Testis (tissue), 5 donors: ENCODE data around the gene UBE2G1. TPM values are rescaled to one million over a fixed set of nuclear protein-coding genes. Genes with fewer than 3 reads are reported as not detected.
A peak's percentile ranks its signal among the peaks of the same experiment; 100 is the strongest.

ENCODE experiments used
- DNase-seq: peaks from one replicate; pipeline ENCODE4 v3.0.0-alpha.2; 2019
- H3K27ac ChIP-seq, 2 donors: fragments of 200-600 bp; sonication (generic); one replicate each; pipeline ENCODE4 v1.5.1; 2019
- H3K27me3 ChIP-seq: fragments of 200-600 bp; sonication (generic); one replicate; pipeline ENCODE4 v1.5.1; 2019
- H3K36me3 ChIP-seq: fragments of 200-600 bp; sonication (generic); one replicate; pipeline ENCODE4 v1.5.1; 2017; ENCODE audit warnings: low read depth; ENCODE audit errors: missing control alignments
- H3K4me1 ChIP-seq: fragments of 200-600 bp; sonication (generic); one replicate; pipeline ENCODE4 v1.5.1; 2019
- H3K4me3 ChIP-seq, 2 donors: fragments of 200-600 bp; sonication (generic); one replicate each; pipeline ENCODE4 v1.5.1; 2017 to 2019
- H3K9me3 ChIP-seq: fragments of 200-600 bp; sonication (generic); one replicate; pipeline ENCODE4 v1.5.1; 2017
- POLR2A ChIP-seq: fragments of 450-650 bp; IDR thresholded peaks from one replicate; pipeline ENCODE4 v1.6.1; 2017; ENCODE audit warnings: antibody characterized with exemption, mild to moderate bottlenecking, moderate library complexity
- WGBS, 2 donors: methylation state at CpG; one replicate each; pipeline ENCODE4 v1.1.5; 2018; 5-methylcytosine and 5-hydroxymethylcytosine counted together
- intact Hi-C: fragments of 100-400 bp; cut with DNase I; formaldehyde crosslinking; loops from one replicate; pipeline ENCODE4 v1.15.1; 2023; ENCODE audit warnings: low total_unique reads
- long read RNA-seq, 2 donors: transcript quantifications; one replicate each; lab custom pipeline, GENCODE V29; 2026
- polyA plus RNA-seq: library from polyadenylated mRNA; stranded (reverse); fragments of 350-450 nt; fragmentation: Illumina TruSeq; extraction: RNeasy Lipid Tissue Mini Kit (QIAGEN cat#74804); gene quantifications from one replicate; pipeline ENCODE4 v1.2.3, GENCODE V29; 2014; ENCODE audit warnings: low read depth, low replicate concordance; ENCODE audit not compliant: insufficient read depth
- total RNA-seq, 2 donors: library from RNA; depleted of rRNA; stranded (reverse); fragments of >200 nt; gene quantifications; one replicate each; pipeline ENCODE4 v1.2.3, GENCODE V29; 2016
- TF ChIP-seq, protein P1 (sequence below), 3 experiments: fragments of 450-650 bp in 2 of 3; fragments of 200-600 bp in 1 of 3; sonication (generic) in 1 of 3; IDR thresholded peaks; one replicate each; pipeline ENCODE4 v1.5.1; 2016 to 2019; ENCODE audit warnings: antibody characterized with exemption in 3 of 3, mild to moderate bottlenecking in 2 of 3, moderate library complexity in 1 of 3

The UBE2G1 gene, protein sequence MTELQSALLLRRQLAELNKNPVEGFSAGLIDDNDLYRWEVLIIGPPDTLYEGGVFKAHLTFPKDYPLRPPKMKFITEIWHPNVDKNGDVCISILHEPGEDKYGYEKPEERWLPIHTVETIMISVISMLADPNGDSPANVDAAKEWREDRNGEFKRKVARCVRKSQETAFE
- total RNA-seq (10 to 100 TPM; 60.7 to 66.1 TPM), polyA plus RNA-seq (50.1 TPM)
- long read RNA-seq, donor 1, transcript UBE2G1-201 (6 exons, 3,974 nt), result major isoform, 9 of 10 reads
- long read RNA-seq, donor 1, partial matches to known transcripts, result 0 of 10 reads
- long read RNA-seq, donor 1, other reads (novel, unspliced or antisense), result 0 of 10 reads
- long read RNA-seq, donor 2, transcript UBE2G1-201 (6 exons, 3,974 nt), result major isoform, 10 of 10 reads
- long read RNA-seq, donor 2, partial matches to known transcripts, result 0 of 10 reads
- long read RNA-seq, donor 2, other reads (novel, unspliced or antisense), result 0 of 10 reads

DNA sequence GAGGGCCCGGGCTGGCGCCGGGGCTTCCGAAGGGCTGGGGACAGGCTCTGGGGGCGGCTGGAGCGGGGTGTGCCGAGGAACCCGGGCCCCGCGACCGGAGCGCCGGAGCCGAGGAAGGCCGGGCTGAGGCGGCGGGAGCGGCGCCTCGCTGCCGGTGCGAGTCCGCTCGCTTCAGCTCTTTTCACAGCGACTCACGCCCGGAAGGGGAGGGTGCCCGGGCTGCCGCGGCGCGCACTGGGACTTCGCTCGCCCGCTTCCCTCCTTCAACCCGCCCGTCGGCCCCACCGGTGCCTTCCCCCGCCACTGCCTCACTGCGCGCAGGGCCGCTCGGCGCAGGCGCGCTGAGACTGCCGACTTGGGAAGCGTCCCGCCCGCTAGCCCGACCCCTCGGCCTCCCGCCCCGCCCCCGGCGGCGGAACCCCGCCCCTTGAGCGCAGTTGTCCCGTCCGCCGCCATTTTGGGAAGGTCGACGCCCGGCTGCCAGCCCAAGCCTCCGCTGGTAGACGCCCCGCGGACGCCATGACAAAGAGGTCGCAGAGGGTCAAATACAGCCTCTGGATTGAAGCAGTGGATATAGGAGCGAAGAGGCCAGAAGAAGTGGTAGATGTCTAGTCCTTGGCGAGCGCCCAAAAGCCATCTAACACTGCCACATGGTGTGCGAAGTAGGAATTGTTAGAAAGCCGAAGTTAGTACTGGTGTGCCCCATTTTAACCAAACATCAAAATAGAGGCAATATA is at the start of gene UBE2G1:
Gene UBE2G1 (minus strand): TSS at position 349 of the 737 bp plus-strand sequence. CDS start 359 bp downstream, outside the sequence.
- peak within 1 kb of the TSS; percentile 93 to 97 for H3K27ac ChIP-seq
- no peaks in the 10 kb centered on the region for H3K27me3 ChIP-seq
- H3K36me3 ChIP-seq, result no peaks in the 10 kb centered on the region
- TF ChIP-seq, protein P1, sequence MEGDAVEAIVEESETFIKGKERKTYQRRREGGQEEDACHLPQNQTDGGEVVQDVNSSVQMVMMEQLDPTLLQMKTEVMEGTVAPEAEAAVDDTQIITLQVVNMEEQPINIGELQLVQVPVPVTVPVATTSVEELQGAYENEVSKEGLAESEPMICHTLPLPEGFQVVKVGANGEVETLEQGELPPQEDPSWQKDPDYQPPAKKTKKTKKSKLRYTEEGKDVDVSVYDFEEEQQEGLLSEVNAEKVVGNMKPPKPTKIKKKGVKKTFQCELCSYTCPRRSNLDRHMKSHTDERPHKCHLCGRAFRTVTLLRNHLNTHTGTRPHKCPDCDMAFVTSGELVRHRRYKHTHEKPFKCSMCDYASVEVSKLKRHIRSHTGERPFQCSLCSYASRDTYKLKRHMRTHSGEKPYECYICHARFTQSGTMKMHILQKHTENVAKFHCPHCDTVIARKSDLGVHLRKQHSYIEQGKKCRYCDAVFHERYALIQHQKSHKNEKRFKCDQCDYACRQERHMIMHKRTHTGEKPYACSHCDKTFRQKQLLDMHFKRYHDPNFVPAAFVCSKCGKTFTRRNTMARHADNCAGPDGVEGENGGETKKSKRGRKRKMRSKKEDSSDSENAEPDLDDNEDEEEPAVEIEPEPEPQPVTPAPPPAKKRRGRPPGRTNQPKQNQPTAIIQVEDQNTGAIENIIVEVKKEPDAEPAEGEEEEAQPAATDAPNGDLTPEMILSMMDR (IDR thresholded peaks at IDR 0.05), result peak in 2 of 3 experiments; percentile 18 to 25
- TF ChIP-seq POLR2A, result peak; percentile 80
- peak; percentile 98 for DNase-seq
- H3K9me3 ChIP-seq, result no peaks in the 10 kb centered on the region
- intact Hi-C loops, result no loop called here
- H3K4me1 ChIP-seq, result peaks cover 12% of the 10 kb centered on the region
- H3K4me3 ChIP-seq, result peak within 1 kb of the TSS; percentile 97 to 99
- 0 to 1% methylated on average over 21 to 57 of the region's 77 CpGs for WGBS, 2 donors

DNA sequence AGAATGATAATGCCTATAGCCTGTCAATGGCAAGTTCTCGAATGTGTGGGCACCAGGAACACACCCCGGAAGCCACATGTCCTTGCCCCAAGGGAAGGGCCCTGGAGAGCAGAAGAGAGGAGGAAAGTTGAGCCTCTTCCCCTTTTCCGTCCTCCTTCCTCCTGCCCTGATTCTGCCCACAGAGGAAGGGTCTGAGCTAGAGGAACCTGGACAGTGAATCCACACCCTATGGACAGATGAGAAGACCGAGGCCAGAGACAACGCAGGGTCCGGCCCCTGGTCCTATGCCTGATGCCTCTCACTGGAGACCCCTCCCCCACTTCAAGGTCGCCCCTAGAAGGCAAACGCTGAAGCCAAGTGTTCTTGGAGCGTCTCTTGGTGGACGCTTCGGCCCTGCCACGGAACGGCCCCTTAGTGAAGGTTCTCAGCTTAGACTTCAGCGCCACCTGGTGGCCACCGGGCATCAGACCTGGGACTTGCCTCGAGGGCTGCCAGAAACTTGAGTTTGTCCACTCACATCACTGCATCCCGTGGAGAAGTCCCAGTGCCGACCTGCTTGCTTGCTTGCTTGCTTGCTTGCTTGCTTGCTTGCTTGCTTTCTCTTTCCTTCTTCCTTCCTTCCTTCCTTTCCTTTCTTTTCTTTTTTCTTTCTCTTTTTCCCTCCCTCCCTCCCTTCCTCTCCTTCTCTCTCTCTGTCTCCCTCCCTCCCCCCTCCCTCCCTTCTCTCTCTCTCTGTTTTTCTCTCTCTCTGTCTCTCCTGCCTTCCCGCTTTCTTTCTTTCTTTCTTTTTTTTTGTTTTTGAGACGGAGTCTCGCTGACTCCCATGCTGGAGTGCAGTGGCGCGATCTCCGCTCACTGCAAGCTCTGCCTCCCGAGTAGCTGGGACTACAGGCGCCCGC is 46.7 kb upstream of the UBE2G1 start:
- intact Hi-C loops, result loop anchor here (5.0 kb wide), 1 partner anchor 196 kb away; no protein-coding TSS in a partner anchor
- H3K27ac ChIP-seq, result no peak overlapping the region
- peaks cover 2% of the 10 kb centered on the region for H3K4me1 ChIP-seq
- DNase-seq, result peak; percentile 96
- no peak for TF ChIP-seq POLR2A
- TF ChIP-seq, protein P1 (IDR thresholded peaks at IDR 0.05), result peak; percentile 86 to 96 (median 94)
- H3K4me3 ChIP-seq, result no peak overlapping the region
- no peaks in the 10 kb centered on the region for H3K36me3 ChIP-seq
- H3K27me3 ChIP-seq, result no peaks in the 10 kb centered on the region
- WGBS, 2 donors, result 21% methylated on average over 24 to 27 of the region's 27 CpGs
- H3K9me3 ChIP-seq, result no peaks in the 10 kb centered on the region

DNA sequence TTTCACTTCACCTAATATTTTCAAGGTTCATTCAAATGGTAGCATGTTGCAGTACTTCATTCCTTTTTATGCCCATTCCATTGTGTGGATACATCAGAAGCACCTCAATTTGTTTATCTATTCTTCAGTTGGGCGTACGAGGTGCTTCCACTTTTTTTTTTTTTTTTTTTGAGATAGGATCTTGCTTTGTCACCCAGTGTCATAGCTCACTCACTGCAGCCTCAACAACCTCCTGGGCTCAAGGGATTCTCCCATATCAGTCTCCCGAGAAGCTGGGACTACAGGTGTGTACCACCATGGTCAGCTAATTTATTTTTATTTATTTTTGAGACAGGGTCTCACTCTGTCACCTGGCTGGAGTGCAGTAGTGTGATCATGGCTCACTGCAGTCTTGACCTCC is 44.7 kb upstream of the UBE2G1 start:
- H3K27me3 ChIP-seq, result no peaks in the 10 kb centered on the region
- 73 to 81% methylated on average over 3 of the region's 3 CpGs for WGBS, 2 donors
- no peak overlapping the region for H3K4me3 ChIP-seq
- no peaks in the 10 kb centered on the region for H3K9me3 ChIP-seq
- TF ChIP-seq, protein P1 (IDR thresholded peaks at IDR 0.05), result no peak
- no peak for TF ChIP-seq POLR2A
- H3K27ac ChIP-seq, result no peak overlapping the region
- DNase-seq, result no peak
- intact Hi-C loops, result loop anchor here (5.0 kb wide), 1 partner anchor 194 kb away; no protein-coding TSS in a partner anchor
- H3K36me3 ChIP-seq, result no peaks in the 10 kb centered on the region
- H3K4me1 ChIP-seq, result peaks cover 2% of the 10 kb centered on the region

DNA sequence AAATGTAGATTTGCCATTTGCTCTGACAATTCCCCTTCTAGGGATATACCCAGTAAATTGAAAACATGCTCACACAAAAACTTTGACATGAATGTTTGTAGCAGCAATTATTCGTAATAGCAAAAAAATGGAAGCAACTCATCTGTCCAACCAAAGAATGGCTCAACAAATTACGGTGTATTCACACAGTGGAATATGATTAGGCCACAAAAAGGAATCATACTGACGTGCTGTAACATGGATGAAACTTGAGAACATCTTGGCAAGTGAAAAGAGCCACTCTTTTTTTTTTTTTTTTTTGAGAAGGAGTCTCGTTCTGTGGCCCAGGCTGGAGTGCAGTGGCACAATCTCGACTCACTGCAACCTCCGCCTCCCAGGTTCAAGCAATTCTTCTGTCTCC is 43.2 kb upstream of the UBE2G1 start:
- Histone ChIP-seq H3K4me1 (peaks cover 2% of the 10 kb centered on the region), H3K9me3 (no peaks in the 10 kb centered on the region), H3K36me3 (no peaks in the 10 kb centered on the region), H3K4me3 (no peak overlapping the region), H3K27ac (no peak overlapping the region), H3K27me3 (no peaks in the 10 kb centered on the region)
- no peak for TF ChIP-seq POLR2A
- TF ChIP-seq, protein P1 (IDR thresholded peaks at IDR 0.05), result no peak
- WGBS, 2 donors, result 67 to 73% methylated on average over 6 of the region's 6 CpGs
- no peak for DNase-seq
- intact Hi-C loops, result loop anchor here (5.0 kb wide), 1 partner anchor 192 kb away; no protein-coding TSS in a partner anchor
